Midbrain (tissue), 1 donor: Measurements from ENCODE around the gene SLC25A6.
"Not testable (repeated sequence)": the region's sequence is repeated elsewhere in the genome, so short reads cannot be mapped to it uniquely, and the experiment has no call there.

Source experiments
- DNase-seq: peaks from one replicate; lab custom pipeline; 2025; lab: John Stamatoyannopoulos, UW

Gene SLC25A6

GRCh38 chrX:1412551-1413161 lies 20.7 kb upstream of the SLC25A6 start:
- DNase-seq: no peak

GRCh38 chrX:1411326-1411725 lies 19.4 kb upstream of the SLC25A6 start:
- no peak for DNase-seq

- no peak for DNase-seq
Observed at GRCh38 chrX:1407035-1407434, 15.1 kb upstream of the SLC25A6 start.

- not testable (repeated sequence) for DNase-seq
Observed at GRCh38 chrX:1405769-1406168, 13.9 kb upstream of the SLC25A6 start.

GRCh38 chrX:1403867-1404266 lies 12.0 kb upstream of the SLC25A6 start:
- not testable (repeated sequence) for DNase-seq

GRCh38 chrX:1403228-1403627 lies 11.3 kb upstream of the SLC25A6 start:
- DNase-seq: no peak

GRCh38 chrX:1401611-1402430 lies 9.9 kb upstream of the SLC25A6 start:
- no peak for DNase-seq

- DNase-seq: no peak
Observed at GRCh38 chrX:1400742-1401471, 9.0 kb upstream of the SLC25A6 start.

- DNase-seq: no peak
Observed at GRCh38 chrX:1400049-1400448, 8.1 kb upstream of the SLC25A6 start.

- no peak for DNase-seq
Observed at GRCh38 chrX:1398431-1399340, 6.8 kb upstream of the SLC25A6 start.

GRCh38 chrX:1397441-1398270 lies 5.7 kb upstream of the SLC25A6 start:
- DNase-seq: no peak

GRCh38 chrX:1397001-1397400 lies 5.1 kb upstream of the SLC25A6 start:
- DNase-seq: no peak

- no peak for DNase-seq
Observed at GRCh38 chrX:1395646-1396216, 3.8 kb upstream of the SLC25A6 start.

- no peak for DNase-seq
Observed at GRCh38 chrX:1394731-1395501, 3.0 kb upstream of the SLC25A6 start.

- DNase-seq: no peak
Observed at GRCh38 chrX:1393871-1394615, 2.1 kb upstream of the SLC25A6 start.

GRCh38 chrX:1392376-1393068 lies 609 bp upstream of the SLC25A6 start:
- no peak for DNase-seq

GRCh38 chrX:1391370-1391706 lies 575 bp downstream of the SLC25A6 start:
- no peak for DNase-seq

- DNase-seq: no peak
Observed at GRCh38 chrX:1390621-1391369, 1.1 kb downstream of the SLC25A6 start.
